Measurements from ENCODE around the gene KIF16B.

Gene KIF16B

DNA sequence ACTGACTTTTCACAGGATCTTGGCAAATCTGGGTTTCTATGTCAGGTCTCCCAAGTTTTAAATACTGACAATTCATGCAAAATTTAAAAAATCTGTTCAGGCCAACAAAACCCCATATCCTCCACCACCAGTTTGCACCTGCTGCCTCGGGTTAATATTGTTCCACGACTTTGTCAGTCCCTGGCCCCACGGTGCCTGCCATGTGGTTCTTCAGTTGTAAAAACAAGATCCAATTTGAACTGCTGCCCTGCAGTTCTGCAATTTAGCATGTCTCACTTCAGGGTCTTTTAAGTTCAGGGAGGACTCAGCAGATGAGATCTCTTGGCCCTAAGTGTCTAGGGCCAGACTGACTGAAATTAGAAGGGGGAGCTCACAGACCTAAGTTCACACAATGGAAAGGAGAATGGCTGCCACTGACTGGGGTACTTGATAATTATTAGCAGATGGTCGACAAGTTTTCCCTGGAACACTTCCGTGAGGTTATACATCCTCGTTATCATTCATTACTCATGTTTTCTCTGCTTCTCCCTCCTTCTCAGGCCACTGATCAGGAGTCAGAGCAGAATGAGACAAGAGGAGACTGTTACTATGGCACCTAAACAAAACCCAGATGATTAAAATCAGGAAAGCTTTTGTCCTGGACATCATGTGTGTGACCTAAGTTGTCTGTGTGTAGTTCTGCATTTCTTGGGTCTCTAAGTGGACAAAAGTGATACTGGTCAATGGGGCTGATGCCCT lies 223.6 kb downstream of the KIF16B start:
- DNase-seq, result no peak

GRCh38 chr20:16346956-16347355 lies 226.3 kb downstream of the KIF16B start:
- no peak for DNase-seq

GRCh38 chr20:16337707-16338106 lies 235.5 kb downstream of the KIF16B start:
- DNase-seq, result no peak

GRCh38 chr20:16327606-16328005 lies 245.6 kb downstream of the KIF16B start:
- DNase-seq, result no peak

GRCh38 chr20:16321291-16321690 lies 252.0 kb downstream of the KIF16B start:
- no peak for DNase-seq

- DNase-seq, result no peak
Measured at GRCh38 chr20:16317445-16318362, 255.5 kb downstream of the KIF16B start.

GRCh38 chr20:16316513-16316912 lies 256.7 kb downstream of the KIF16B start:
- no peak for DNase-seq

DNA sequence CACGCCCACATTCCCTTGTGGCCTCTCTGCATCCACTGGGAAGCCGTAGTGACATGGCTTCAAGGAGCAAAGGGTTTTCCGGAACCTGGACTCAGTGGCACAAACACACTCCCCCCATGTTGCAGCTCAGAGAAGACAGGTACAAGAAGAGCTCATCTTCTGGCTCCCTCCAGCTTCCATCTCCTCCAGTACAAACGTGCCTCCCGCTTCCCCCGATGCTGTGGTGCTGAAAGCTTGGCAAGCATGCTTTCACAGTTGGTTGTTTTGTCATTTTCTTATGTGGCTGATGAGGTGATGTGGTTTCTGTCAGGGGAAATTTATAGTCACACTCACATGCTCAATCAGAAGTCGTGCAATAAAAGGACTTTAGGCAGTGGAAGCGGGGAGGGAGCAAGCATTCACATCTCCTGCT lies 258.5 kb downstream of the KIF16B start:
- DNase-seq, result no peak

DNA sequence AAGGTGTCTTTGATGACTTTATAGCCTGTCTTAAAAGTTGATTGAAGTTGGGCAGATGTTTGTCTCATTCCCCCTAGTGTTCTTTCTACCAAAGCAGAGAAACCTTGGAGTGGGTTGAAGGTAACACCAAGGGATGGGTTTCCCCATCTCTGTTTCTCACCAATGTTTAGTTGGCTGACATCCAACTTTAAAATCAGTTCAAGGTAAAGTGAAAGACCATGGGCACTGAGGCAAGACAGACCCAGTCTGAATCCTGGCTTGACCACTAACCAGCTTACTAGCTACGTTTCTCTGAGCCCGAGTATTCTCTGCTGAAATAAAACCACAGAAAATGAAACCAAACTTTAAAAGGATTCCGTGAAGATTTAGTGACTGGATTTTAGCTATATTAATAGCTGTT lies 258.9 kb downstream of the KIF16B start:
- DNase-seq, result no peak

DNA sequence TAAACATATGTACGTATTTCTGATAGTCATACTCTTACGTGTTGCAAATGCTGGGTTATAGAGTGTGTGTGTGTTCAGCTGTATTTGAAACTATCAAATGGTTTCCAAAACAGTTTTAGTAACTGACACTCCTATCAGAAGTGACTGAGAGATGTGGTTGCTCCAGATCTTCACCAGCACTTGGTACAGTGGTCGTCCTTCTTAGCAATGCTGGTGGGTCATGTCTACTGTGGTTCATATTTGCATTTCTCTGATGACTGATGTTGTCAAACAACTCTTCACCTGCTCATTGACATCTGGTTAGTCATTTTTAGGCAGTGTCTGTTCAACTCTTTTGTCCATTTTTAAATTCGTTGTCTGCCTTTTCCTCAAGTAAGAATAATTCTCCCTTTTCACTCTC lies 259.3 kb downstream of the KIF16B start:
- no peak for DNase-seq

DNA sequence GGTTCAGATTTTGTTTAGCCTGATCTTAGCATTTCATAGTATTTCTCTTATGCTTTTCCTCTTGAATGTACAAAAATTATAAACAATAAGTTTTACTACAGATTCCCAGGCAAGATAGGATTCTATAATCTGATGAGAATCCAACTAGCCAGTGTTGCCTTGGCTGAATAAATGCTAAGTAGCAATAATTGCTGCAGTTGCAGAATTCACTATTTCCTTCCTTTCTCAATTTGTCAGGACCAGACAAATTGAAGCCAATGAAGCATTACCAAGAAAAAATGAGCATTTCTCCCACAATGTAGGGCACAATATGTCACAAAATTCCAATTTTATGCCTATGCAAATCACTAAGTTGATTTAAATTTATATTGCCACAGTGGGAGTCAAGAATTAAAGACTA lies 260.2 kb downstream of the KIF16B start:
- no peak for DNase-seq

GRCh38 chr20:16311756-16312155 lies 261.5 kb downstream of the KIF16B start:
- no peak for DNase-seq

GRCh38 chr20:16308754-16309153 lies 264.5 kb downstream of the KIF16B start:
- DNase-seq, result no peak

GRCh38 chr20:16302818-16303217 lies 270.4 kb downstream of the KIF16B start:
- no peak for DNase-seq

DNA sequence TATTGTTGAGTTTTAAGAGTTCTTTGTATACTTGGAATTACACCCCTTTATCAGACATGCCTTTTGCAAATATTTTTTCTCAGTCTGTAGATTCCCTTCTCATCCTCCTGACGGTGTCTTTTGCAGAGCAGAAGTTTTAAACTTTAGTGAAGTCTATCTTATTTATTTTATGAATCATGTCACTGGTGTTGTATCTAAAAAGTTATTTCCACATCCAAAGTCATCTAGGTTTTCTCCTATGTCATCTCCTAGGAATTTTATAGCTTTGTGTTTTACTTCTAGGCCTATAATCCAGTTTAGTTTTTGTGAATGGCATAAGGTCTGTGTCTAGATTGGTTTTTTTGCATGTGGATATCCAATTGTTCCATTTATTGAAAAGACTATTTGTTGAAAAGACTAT lies 271.3 kb downstream of the KIF16B start:
- DNase-seq, result no peak

DNA sequence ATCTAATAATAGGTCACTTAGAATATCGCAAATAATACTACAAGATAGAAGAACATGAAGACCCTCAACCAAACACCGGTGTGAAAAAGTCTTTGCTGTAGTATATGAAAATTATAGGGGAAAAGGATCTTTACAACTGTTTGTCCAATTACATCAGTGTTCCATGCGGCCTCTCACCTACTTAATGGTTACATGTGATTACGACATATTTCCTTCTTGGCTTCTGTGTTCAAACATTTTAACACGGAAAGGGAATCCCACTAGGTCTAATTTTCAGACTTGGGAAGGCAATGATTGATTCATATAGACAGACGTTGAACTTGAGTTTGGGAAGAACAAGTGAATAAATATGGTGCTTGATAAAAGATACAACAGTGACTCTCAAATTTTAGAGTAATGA lies 273.4 kb downstream of the KIF16B start:
- DNase-seq, result no peak

GRCh38 chr20:16296931-16297330 lies 276.3 kb downstream of the KIF16B start:
- peak; percentile 45 for DNase-seq

DNA sequence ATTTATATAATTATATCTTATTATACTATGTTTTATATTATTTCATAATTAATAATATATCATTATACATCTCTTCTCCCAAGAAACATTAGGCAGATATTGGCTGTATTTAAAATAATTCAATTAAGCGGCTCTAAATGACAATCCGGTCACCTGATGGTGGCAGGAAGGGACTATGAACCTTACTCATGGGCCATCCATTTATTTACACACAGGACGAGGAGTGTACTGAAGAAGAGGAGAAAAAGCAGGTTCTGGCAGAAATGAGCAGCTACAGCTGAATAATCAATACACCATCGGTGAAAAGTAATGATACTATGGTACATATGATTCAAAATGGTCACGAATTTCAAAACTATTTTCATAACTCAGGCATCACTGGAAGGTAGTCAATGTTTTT lies 277.7 kb downstream of the KIF16B start:
- no peak for DNase-seq

GRCh38 chr20:16293590-16293989 lies 279.7 kb downstream of the KIF16B start:
- no peak for DNase-seq

GRCh38 chr20:16292226-16292880 lies 280.9 kb downstream of the KIF16B start:
- DNase-seq, result no peak

DNA sequence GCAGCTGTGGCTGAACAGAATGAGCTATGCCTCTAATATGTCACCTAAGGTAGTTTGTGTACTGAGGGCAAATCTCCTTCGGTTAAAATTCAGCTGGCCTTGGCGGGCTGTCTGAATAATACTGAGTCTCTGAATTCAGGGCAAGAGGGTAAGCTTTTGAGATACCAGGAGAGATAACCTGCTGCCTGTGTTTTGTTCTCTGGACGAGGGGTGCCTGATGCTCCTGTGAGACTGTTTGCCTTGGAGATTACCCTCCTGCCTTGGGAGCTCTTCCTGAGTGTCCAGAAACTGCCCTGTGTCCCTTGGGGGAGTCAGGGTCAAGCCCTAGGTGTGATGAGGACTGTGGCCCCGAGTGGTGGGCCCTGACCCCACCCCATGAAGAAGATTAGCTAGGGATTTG lies 282.9 kb downstream of the KIF16B start:
- no peak for DNase-seq

- no peak for DNase-seq
Measured at GRCh38 chr20:16287776-16288175, 285.5 kb downstream of the KIF16B start.

DNA sequence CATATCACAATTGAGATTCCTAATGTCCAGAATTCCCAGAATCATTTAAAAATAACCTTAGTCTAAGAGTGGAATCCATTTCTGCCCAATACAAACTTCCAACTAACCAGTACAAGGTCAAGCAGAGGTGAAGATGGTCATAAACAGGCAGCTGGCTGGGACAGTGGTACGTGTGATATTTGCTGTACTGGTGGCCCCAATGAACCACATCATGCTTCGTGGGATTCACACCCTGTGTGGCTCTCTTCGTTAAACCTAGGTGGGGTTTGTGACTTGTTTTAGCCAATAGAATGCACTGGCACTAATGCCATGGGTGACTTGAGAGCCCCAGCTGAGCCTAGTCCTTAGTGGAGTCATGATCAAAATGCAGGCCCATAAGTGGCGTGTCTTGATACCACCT lies 286.6 kb downstream of the KIF16B start:
- no peak for DNase-seq
